Ectodermal cell (in vitro differentiated cells): Measurements from ENCODE around the gene ANTXR1.

ENCODE experiments used
- H3K27ac ChIP-seq: 2 replicates; pipeline ENCODE4 v1.7.0; 2013; ENCODE audit warnings: mild to moderate bottlenecking, low read depth, low read length; ENCODE audit not compliant: insufficient read depth, poor library complexity, severe bottlenecking
- H3K27me3 ChIP-seq: 2 replicates; pipeline ENCODE4 v1.7.0; 2013; ENCODE audit warnings: mild to moderate bottlenecking, low read length; ENCODE audit not compliant: insufficient read depth, control insufficient read depth, poor library complexity, severe bottlenecking
- H3K36me3 ChIP-seq: one replicate; pipeline ENCODE4 v1.7.0; 2013; ENCODE audit warnings: low read length; ENCODE audit not compliant: control insufficient read depth, insufficient read depth
- H3K4me1 ChIP-seq: one replicate; pipeline ENCODE4 v1.7.0; 2013; ENCODE audit warnings: low read length; ENCODE audit not compliant: control insufficient read depth, insufficient read depth
- H3K4me3 ChIP-seq: 2 replicates; pipeline ENCODE4 v1.7.0; 2013; ENCODE audit warnings: low read depth, low read length, control low read depth; ENCODE audit not compliant: insufficient read depth
- H3K9me3 ChIP-seq: 2 replicates; pipeline ENCODE4 v1.7.0; 2013; ENCODE audit warnings: mild to moderate bottlenecking, low read length, moderate library complexity; ENCODE audit not compliant: control insufficient read depth
- WGBS, 2 experiments: methylation state at CpG; one replicate each; pipeline ENCODE4 v1.1.7; 2013; ENCODE audit warnings: missing lambda C conversion rate in 2 of 2; 5-methylcytosine and 5-hydroxymethylcytosine counted together

ANTXR1 gene

DNA sequence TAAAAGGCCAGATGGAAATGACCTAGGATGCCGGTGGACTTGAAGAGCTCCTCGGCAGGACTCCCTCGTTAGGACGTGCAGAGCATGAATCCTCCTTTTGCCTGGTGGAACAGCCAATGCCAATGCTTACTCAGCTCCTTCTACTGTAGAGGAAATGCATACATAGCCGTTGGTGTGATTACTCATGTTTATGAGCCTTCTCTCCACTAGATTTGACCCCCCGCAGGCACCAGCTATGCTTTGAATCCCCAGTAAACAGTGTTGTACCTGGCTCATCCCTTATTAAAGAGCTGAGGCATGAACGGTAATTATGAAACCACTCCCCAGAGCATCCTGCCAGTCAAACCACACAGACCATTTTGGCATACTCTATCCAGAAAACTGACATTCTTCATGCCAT is 172.8 kb downstream of the ANTXR1 start:
- Histone ChIP-seq H3K36me3 (no peaks in the 10 kb centered on the region), H3K27me3 (no peaks in the 10 kb centered on the region), H3K4me3 (no peak overlapping the region), H3K9me3 (no peaks in the 10 kb centered on the region), H3K4me1 (no peaks in the 10 kb centered on the region), H3K27ac (no peak overlapping the region)
- 92 to 94% methylated on average over 7 of the region's 7 CpGs for WGBS, 2 experiments

DNA sequence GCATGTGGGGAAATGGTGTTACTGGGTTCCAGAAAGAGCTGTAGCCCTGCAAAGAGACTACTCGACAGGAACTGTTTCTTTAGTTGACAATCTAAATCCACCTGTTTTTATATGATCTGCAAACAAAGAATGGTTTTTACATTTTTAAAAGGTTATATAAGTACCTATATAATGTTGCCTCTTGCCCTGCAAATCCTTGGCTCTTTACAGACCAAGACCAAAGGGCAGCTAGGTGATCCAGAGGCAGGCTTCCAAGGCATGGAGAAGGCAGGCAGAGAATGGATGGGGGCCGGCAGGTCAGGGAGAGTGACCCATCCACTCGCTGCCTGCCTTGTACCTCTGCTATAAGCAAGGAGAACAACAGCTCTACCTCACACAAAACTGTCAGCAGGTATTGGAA is 173.6 kb downstream of the ANTXR1 start:
- no peak overlapping the region for H3K27ac ChIP-seq
- H3K36me3 ChIP-seq, result no peaks in the 10 kb centered on the region
- H3K4me1 ChIP-seq, result no peaks in the 10 kb centered on the region
- WGBS, 2 experiments, result 98 to 99% methylated on average over 3 of the region's 3 CpGs
- no peak overlapping the region for H3K4me3 ChIP-seq
- no peaks in the 10 kb centered on the region for H3K27me3 ChIP-seq
- no peaks in the 10 kb centered on the region for H3K9me3 ChIP-seq

DNA sequence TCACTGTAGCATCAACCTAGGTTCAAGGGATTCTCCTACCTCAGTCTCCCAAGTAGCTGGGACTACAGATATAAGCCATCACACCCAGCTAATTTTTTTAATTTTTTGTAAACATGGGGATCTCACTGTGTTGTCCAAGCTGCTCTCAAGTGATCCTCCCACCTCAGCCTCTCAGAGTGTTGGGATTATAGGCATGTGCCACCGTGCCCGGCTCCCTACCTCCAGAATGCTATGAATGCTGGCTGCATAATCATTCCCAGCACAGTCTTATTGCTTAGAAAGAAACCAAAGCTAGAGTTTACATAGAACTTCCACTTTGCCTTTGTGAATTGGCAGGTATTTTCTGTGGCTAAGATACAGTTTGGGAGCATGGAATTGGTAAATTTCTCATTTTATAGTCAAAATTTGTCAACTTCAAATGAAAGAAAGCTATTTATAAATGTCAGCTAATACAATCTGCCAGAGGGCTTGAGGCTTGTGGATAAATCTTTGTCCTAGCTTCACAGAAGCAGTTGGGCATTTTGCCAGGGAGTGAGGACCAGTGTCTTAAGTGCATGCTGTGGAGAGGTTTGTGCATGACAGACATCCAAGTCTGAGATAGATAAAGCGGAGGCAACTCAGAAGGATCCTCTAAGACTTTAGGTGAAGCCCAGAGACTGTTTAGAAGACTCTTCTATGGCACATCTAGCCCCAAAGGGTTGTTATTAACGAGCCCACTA is 175.4 kb downstream of the ANTXR1 start:
- WGBS, 2 experiments, result 93 to 94% methylated on average over 4 of the region's 4 CpGs
- H3K36me3 ChIP-seq, result no peaks in the 10 kb centered on the region
- no peak overlapping the region for H3K4me3 ChIP-seq
- H3K27ac ChIP-seq, result no peak overlapping the region
- no peaks in the 10 kb centered on the region for H3K9me3 ChIP-seq
- H3K27me3 ChIP-seq, result no peaks in the 10 kb centered on the region
- H3K4me1 ChIP-seq, result no peaks in the 10 kb centered on the region

DNA sequence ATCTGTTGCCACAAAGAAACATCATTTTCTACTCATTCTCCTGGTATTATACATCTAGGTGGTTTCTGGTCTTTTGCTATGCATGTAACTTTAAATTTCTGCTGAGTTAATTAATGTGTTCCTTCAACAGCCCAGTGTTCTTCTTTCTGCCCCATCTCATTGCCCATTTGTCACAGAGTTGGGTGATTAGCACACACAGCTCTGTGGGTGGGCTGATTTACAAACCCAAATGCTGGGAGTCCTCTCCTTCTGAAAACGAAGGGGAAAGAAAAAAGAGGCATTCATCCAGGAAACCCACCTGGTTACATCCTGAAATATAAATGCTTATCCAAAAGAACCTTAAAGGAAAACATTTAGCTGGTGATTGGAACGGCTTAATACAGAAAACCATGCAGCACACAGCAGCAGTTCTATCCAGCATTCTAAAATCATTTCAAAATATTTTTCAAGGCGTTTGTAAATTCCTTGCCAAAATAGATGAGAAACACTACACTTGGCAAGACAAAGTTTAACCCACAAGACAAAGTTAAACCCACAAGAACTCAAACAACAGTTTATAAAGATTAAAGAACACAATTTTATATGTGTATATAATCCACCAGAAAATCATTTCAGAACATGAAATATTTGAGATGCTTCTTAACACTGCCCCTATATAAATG is 177.9 kb downstream of the ANTXR1 start:
- Histone ChIP-seq H3K9me3 (no peaks in the 10 kb centered on the region), H3K4me1 (no peaks in the 10 kb centered on the region), H3K36me3 (no peaks in the 10 kb centered on the region), H3K4me3 (no peak overlapping the region), H3K27ac (no peak overlapping the region), H3K27me3 (no peaks in the 10 kb centered on the region)
- WGBS, 2 experiments, result 56 to 59% methylated on average over 3 of the region's 3 CpGs

DNA sequence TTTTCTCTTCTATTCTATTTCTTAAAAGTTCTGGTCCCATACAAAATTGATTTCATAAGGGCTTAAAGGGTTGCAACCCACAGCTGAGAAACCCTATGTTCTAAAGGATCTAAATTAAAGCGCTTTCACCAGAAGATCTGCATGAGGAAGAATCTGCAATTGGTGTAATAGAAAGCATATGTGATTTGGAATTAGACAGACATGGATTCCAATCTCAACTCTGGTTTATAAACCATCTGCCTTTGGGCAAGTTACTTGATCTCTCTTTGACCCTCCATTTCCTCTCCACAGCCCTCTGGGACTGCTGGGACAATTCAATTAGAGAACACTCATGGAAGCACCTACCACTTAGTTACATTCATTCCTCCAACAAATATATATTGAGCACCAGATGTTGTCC is 178.7 kb downstream of the ANTXR1 start:
- Histone ChIP-seq H3K9me3 (no peaks in the 10 kb centered on the region), H3K4me1 (no peaks in the 10 kb centered on the region), H3K36me3 (no peaks in the 10 kb centered on the region), H3K4me3 (no peak overlapping the region), H3K27me3 (no peaks in the 10 kb centered on the region), H3K27ac (no peak overlapping the region)
- 90 to 100% methylated on average over 1 of the region's 1 CpG for WGBS, 2 experiments

DNA sequence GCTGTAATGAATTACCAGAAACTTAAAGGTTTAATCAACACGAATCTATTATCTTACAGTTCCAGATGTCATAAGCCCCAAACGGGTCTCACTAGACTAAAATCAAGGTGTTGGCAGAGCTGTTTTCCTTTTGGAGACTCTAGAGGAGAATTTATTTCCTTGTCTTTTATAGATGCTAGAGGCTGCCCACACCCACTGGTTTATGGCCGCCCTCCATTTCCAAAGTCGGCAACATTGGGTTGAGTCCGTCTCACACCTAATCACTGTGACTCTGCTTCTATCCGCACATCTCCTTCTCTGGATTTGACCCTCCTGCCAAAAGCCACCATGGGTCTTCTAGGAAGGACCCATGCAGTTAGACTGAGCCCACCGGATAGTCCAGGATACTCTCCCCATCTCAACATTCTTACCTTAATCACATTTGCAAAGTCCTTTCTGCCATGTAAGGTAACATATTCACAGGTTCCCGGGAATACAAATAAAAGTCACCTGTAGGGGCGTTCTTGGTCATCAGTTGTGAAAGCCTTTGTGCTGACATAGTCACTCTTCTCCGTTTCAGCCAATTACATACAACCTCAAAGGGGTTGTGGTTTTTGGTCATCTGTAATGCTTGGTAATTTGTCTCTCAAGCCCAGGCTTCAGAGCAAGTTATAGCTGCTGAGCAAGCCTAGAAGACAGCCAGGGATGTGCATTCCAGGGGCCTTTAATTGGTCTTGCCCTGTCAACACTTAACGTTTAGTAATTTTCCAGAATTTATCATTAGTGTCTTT is 179.4 kb downstream of the ANTXR1 start:
- no peaks in the 10 kb centered on the region for H3K27me3 ChIP-seq
- no peak overlapping the region for H3K27ac ChIP-seq
- H3K4me3 ChIP-seq, result no peak overlapping the region
- H3K9me3 ChIP-seq, result no peaks in the 10 kb centered on the region
- WGBS, 2 experiments, result 93 to 94% methylated on average over 10 to 11 of the region's 11 CpGs
- H3K4me1 ChIP-seq, result no peaks in the 10 kb centered on the region
- H3K36me3 ChIP-seq, result no peaks in the 10 kb centered on the region

DNA sequence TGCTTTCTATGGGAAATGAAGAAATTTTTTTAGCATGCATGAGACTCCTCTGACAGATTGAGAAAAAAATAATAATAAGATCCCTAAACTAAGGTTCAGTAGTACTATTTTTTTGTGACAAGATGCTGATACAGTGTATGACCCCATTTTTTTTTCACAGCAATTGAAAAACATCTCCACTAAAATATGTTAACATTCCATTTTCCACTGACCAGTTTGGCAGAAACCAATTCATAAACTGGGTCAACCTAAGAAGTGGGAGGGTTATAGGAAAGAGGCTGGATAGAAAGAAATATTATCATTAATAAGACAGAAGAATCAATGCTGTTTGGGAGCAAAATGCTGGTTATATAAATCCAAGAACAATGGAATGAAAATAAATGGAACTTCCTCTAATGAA is 182.7 kb downstream of the ANTXR1 start:
- H3K9me3 ChIP-seq, result no peaks in the 10 kb centered on the region
- H3K4me3 ChIP-seq, result no peak overlapping the region
- H3K4me1 ChIP-seq, result no peaks in the 10 kb centered on the region
- no peak overlapping the region for H3K27ac ChIP-seq
- H3K27me3 ChIP-seq, result no peaks in the 10 kb centered on the region
- H3K36me3 ChIP-seq, result no peaks in the 10 kb centered on the region

DNA sequence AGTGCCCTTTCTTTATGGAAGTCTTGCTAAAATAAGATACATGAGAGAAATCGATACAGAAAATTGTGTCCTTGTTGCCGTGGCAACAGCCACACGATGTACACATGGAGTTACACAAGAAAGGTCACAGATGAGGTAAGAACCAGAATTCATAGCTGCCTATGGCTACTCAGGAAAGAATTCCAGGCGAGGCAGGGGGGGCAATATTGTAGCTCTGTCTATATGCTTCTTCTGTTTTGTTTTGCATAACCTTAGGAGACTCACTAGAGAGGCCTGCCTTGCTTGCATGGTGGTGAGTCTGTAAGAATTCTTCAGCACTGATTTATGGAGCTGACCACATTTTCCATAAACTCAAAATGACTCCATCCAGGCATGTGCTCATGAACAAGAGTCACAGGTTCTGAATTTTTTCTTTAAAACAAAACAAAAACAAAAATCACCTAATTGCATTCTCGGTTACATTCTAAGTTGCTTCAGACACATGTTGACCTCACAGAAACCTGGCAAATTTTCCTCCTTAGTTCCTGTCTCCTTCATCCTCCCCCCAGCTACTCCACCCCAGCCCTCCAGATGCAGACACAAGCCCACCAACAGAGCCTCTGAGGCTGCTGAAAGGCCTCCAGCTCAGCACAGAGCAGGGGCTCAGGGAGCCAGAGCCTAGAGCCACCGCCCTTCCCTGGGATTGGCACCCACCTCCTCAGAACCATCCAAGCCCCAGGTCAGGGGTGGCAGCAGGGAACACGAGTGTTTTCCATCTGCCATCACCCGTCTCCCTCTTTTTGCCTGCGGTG is 183.5 kb downstream of the ANTXR1 start:
- H3K27ac ChIP-seq, result no peak overlapping the region
- no peaks in the 10 kb centered on the region for H3K27me3 ChIP-seq
- no peaks in the 10 kb centered on the region for H3K9me3 ChIP-seq
- 94 to 96% methylated on average over 9 of the region's 9 CpGs for WGBS, 2 experiments
- no peak overlapping the region for H3K4me3 ChIP-seq
- no peaks in the 10 kb centered on the region for H3K4me1 ChIP-seq
- H3K36me3 ChIP-seq, result no peaks in the 10 kb centered on the region

DNA sequence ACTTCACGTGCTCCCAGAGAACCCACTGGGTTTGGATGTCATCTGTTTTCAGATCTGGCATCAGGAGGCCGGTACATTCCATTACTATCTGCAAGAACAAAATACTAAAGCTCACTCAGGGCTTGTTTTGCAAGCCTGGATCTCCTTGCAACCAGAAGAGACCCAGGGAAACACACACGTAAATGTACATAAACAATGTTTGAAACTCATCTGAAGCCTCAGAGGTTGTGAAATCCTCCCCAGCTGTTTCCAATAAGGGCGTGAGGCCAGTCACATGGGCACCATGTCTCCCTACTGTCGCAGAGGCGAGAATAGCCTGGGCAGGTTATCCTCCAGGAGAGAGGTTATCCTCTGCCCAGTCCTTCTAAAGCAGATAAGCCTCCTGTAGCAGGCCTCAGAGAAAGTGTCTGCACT is 187.1 kb downstream of the ANTXR1 start:
- WGBS, 2 experiments, result 93 to 94% methylated on average over 6 of the region's 6 CpGs
- Histone ChIP-seq H3K36me3 (no peaks in the 10 kb centered on the region), H3K4me3 (no peak overlapping the region), H3K9me3 (no peaks in the 10 kb centered on the region), H3K27ac (no peak overlapping the region), H3K4me1 (no peaks in the 10 kb centered on the region), H3K27me3 (no peaks in the 10 kb centered on the region)

DNA sequence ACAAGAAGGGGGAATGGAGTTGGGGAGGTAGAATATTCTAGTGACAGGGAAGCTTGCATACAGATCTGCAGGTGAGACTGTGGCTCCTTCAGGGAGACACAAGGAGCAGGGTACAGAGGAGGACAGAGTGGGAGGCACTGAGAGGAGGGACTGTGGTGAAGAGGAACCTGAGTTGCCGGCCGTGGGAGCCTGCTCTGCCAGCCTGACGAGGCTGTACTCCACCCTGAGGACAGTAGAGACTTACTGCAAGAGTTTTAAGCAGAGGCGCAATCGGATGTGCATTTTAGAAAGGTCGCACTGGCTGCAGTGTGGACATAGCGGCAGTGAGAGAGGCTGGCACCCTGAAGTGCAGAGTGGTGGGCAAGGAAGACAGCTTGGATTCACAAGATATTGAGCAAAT is 188.3 kb downstream of the ANTXR1 start:
- WGBS, 2 experiments, result 94% methylated on average over 7 of the region's 7 CpGs
- no peak overlapping the region for H3K27ac ChIP-seq

More for the DNA sequence above, 188.3 kb downstream of the ANTXR1 start:
- Histone ChIP-seq H3K4me1 (no peaks in the 10 kb centered on the region), H3K9me3 (no peaks in the 10 kb centered on the region), H3K4me3 (no peak overlapping the region), H3K27me3 (no peaks in the 10 kb centered on the region), H3K36me3 (no peaks in the 10 kb centered on the region)
